GM12878 (cell line): Measurements from ENCODE around the gene RAB12. TPM values are rescaled to one million over a fixed set of nuclear protein-coding genes. Genes with fewer than 3 reads are reported as not detected.
A peak's percentile ranks its signal among the peaks of the same experiment; 100 is the strongest.

ENCODE experiments used
- CHD1 ChIP-seq: IDR thresholded peaks from 2 replicates; pipeline ENCODE4 v1.6.1; 2012; ENCODE audit warnings: low read depth, low read length, improper control_type of control experiment
- ELK1 ChIP-seq: IDR thresholded peaks from 2 replicates; pipeline ENCODE4 v1.6.1; 2012; ENCODE audit warnings: low read depth, low read length, improper control_type of control experiment
- HDAC6 ChIP-seq: fragments of 200-600 bp; sonication (generic); IDR thresholded peaks from one replicate; pipeline ENCODE4 v1.8.0; 2017; ENCODE audit warnings: antibody characterized with exemption; ENCODE audit not compliant: unreplicated experiment
- HDGF ChIP-seq: fragments of 450-650 bp; IDR thresholded peaks from 2 replicates; pipeline ENCODE4 v1.6.1; 2016; ENCODE audit warnings: antibody characterized with exemption
- IKZF1 ChIP-seq: fragments of 450-650 bp; conservative IDR thresholded peaks from 2 replicates; pipeline ENCODE4 v1.6.1; 2017; ENCODE audit warnings: antibody characterized with exemption, mild to moderate bottlenecking
- IKZF2 ChIP-seq, 2 experiments: fragments of 450-650 bp; IDR thresholded peaks; 2 replicates each; pipeline ENCODE4 v1.6.1; 2017; ENCODE audit warnings: mild to moderate bottlenecking in 2 of 2, moderate library complexity in 2 of 2
- IRF3 ChIP-seq: fragments of 450-650 bp; IDR thresholded peaks from 2 replicates; pipeline ENCODE4 v1.6.1; 2014; ENCODE audit warnings: mild to moderate bottlenecking
- IRF5 ChIP-seq: fragments of 450-650 bp; IDR thresholded peaks from 2 replicates; pipeline ENCODE4 v1.6.1; 2017; ENCODE audit warnings: borderline replicate concordance
- MEF2A ChIP-seq: IDR thresholded peaks from 2 replicates; pipeline ENCODE4 v1.6.1; 2011; ENCODE audit warnings: low read depth, mild to moderate bottlenecking, low read length, moderate library complexity; ENCODE audit not compliant: insufficient read depth
- NFIC ChIP-seq: IDR thresholded peaks from 2 replicates; pipeline ENCODE4 v1.6.1; 2012; ENCODE audit warnings: low read depth, mild to moderate bottlenecking, inconsistent platforms, low read length, moderate library complexity
- NR2C1 ChIP-seq: fragments of 450-650 bp; IDR thresholded peaks from 2 replicates; pipeline ENCODE4 v1.6.1; 2017; ENCODE audit warnings: antibody characterized with exemption, mild to moderate bottlenecking, moderate library complexity
- PKNOX1 ChIP-seq: fragments of 450-650 bp; IDR thresholded peaks from 2 replicates; pipeline ENCODE4 v1.6.1; 2016; ENCODE audit warnings: mild to moderate bottlenecking
- POLR2AphosphoS2 ChIP-seq: IDR thresholded peaks from 2 replicates; pipeline ENCODE4 v1.6.1; 2011; ENCODE audit warnings: low read depth, mild to moderate bottlenecking, low read length, improper control_type of control experiment, moderate library complexity
- RB1 ChIP-seq: fragments of 450-650 bp; formaldehyde crosslinking; IDR thresholded peaks from 2 replicates; pipeline ENCODE4 v1.6.1; 2017; ENCODE audit warnings: mild to moderate bottlenecking, borderline replicate concordance
- SREBF1 ChIP-seq: IDR thresholded peaks from 2 replicates; pipeline ENCODE4 v1.6.1; 2012; ENCODE audit warnings: mild to moderate bottlenecking, low read length
- STAT1 ChIP-seq: fragments of 450-650 bp; conservative IDR thresholded peaks from 2 replicates; pipeline ENCODE4 v1.6.1; 2014; ENCODE audit warnings: antibody characterized with exemption, mild to moderate bottlenecking
- TCF3 ChIP-seq: IDR thresholded peaks from 2 replicates; pipeline ENCODE4 v1.6.1; 2012; ENCODE audit warnings: low read depth, mild to moderate bottlenecking, low read length, borderline replicate concordance; ENCODE audit not compliant: insufficient read depth
- USF1 ChIP-seq: IDR thresholded peaks from 2 replicates; pipeline ENCODE4 v1.6.1; 2011; ENCODE audit warnings: borderline replicate concordance, low read depth, mild to moderate bottlenecking, moderate library complexity, mixed read lengths, low read length; ENCODE audit not compliant: insufficient read depth; ENCODE audit errors: extremely low read length
- USF2 ChIP-seq: IDR thresholded peaks from 2 replicates; pipeline ENCODE4 v1.6.1; 2011; ENCODE audit warnings: low read depth, low read length, improper control_type of control experiment, borderline replicate concordance
- ZNF24 ChIP-seq: fragments of 450-650 bp; IDR thresholded peaks from 2 replicates; pipeline ENCODE4 v1.6.1; 2017; ENCODE audit warnings: antibody characterized with exemption, mild to moderate bottlenecking
- ZNF622 ChIP-seq: fragments of 450-650 bp; IDR thresholded peaks from 2 replicates; pipeline ENCODE4 v1.6.1; 2017; ENCODE audit warnings: mild to moderate bottlenecking, inconsistent platforms
- polyA plus RNA-seq, 11 experiments: library from polyadenylated mRNA; depleted of rRNA in 4 of 11; unstranded in 6 of 11; stranded (reverse) in 5 of 11; fragments of >200 nt; fragmentation: Nextera tagmentation in 4 of 11; fragmentation: Illumina TruSeq in 1 of 11; extraction: Ambion mirVana in 4 of 11; extraction: Trizol in 1 of 11; gene quantifications; 1 replicate in 1 of 11; 2 replicates in 10 of 11; pipeline versions ENCODE4 v1.2.1 to v1.2.3, GENCODE V29; 2011 to 2016; ENCODE audit warnings: inconsistent platforms in 2 of 11, missing spikeins in 2 of 11, low read depth in 1 of 11
- total RNA-seq, 4 experiments: library from RNA; depleted of rRNA in 3 of 4; stranded (reverse); fragments of >200 nt in 3 of 4; fragmentation: Illumina TruSeq in 1 of 4; extraction: Trizol in 1 of 4; gene quantifications; 2 replicates each; pipeline versions ENCODE4 v1.2.1 to v1.2.3, GENCODE V29; 2013 to 2021
- TF ChIP-seq, protein P1 (sequence below): IDR thresholded peaks from 2 replicates; pipeline ENCODE4 v1.6.1; 2011; ENCODE audit warnings: borderline replicate concordance, low read depth, mild to moderate bottlenecking, moderate library complexity, low read length; ENCODE audit not compliant: insufficient read depth, poor library complexity, severe bottlenecking

Gene RAB12
- total and polyA plus RNA-seq, 10 of the 15 experiments (the other 5 are each of a cell fraction or from before 2014, with no cell fraction given), result 0.71 to 29.8 (median 14.0) TPM

GRCh38 chr18:8608795-8609658 is at the start of gene RAB12 (continued):
- peak; percentile 56; the same call in 1 of the 2 replicates for TF ChIP-seq POLR2AphosphoS2
- no peak for TF ChIP-seq ZNF622
- peak; percentile 21; the same call in 1 of the 2 replicates for TF ChIP-seq NR2C1
- no peak for TF ChIP-seq CHD1
- TF ChIP-seq USF2, result no peak
- peak; percentile 90 for TF ChIP-seq IKZF1
- no peak for TF ChIP-seq SREBF1
- peak; percentile 63 to 66 for TF ChIP-seq IKZF2 (IDR thresholded peaks at IDR 0.05)
- TF ChIP-seq NFIC, result no peak
- no peak for TF ChIP-seq RB1
- no peak for TF ChIP-seq ZNF24
- TF ChIP-seq IRF5, result no peak
- no peak for TF ChIP-seq ELK1
- TF ChIP-seq HDAC6, result no peak
- no peak for TF ChIP-seq STAT1
- TF ChIP-seq, protein P1, sequence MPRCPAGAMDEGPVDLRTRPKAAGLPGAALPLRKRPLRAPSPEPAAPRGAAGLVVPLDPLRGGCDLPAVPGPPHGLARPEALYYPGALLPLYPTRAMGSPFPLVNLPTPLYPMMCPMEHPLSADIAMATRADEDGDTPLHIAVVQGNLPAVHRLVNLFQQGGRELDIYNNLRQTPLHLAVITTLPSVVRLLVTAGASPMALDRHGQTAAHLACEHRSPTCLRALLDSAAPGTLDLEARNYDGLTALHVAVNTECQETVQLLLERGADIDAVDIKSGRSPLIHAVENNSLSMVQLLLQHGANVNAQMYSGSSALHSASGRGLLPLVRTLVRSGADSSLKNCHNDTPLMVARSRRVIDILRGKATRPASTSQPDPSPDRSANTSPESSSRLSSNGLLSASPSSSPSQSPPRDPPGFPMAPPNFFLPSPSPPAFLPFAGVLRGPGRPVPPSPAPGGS, result peak; percentile 24
- no peak for TF ChIP-seq IRF3
- peak; percentile 69; the same call in 1 of the 2 replicates for TF ChIP-seq HDGF
- no peak for TF ChIP-seq USF1
- TF ChIP-seq MEF2A, result no peak
- TF ChIP-seq TCF3, result no peak
- TF ChIP-seq PKNOX1, result no peak
